HL-60 (cell line): ENCODE results near the gene SEPTIN2.

Experiments used
- DNase-seq, 2 experiments: peaks; one replicate each; pipeline ENCODE4 v3.0.0-alpha.2; 2010 to 2020; ENCODE audit warnings: low read depth in 1 of 2, low spot score in 1 of 2
- H3K27ac ChIP-seq: fragments of 250-450 bp; sonication (Bioruptor Pico); replicated peaks from 2 replicates; pipeline ENCODE4 v1.5.1; 2020; ENCODE audit warnings: mild to moderate bottlenecking, moderate library complexity
- H3K27me3 ChIP-seq: fragments of 250-450 bp; sonication (Bioruptor Pico); 2 replicates; pipeline ENCODE4 v1.5.1; 2021; ENCODE audit warnings: mild to moderate bottlenecking, moderate library complexity; ENCODE audit not compliant: insufficient read depth, poor library complexity, severe bottlenecking
- H3K4me3 ChIP-seq: replicated peaks from 2 replicates; pipeline ENCODE4 v1.5.1; 2011; ENCODE audit warnings: mild to moderate bottlenecking, control low read depth, low read length; ENCODE audit not compliant: insufficient read depth
- GABPA ChIP-seq: IDR thresholded peaks from 2 replicates; pipeline ENCODE4 v1.6.1; 2012; ENCODE audit warnings: low read depth
- POLR2AphosphoS5 ChIP-seq: IDR thresholded peaks from 2 replicates; pipeline ENCODE4 v1.6.1; 2012; ENCODE audit warnings: low read depth
- SPI1 ChIP-seq: IDR thresholded peaks from 2 replicates; pipeline ENCODE4 v1.6.1; 2012; ENCODE audit warnings: low read depth, mild to moderate bottlenecking, borderline replicate concordance
- TF ChIP-seq, protein P1 (sequence below): IDR thresholded peaks from one replicate; pipeline ENCODE4 v1.5.1; 2011; ENCODE audit warnings: low read length, control low read depth, inconsistent platforms; ENCODE audit not compliant: insufficient read depth
- TF ChIP-seq, protein P2 (sequence below): IDR thresholded peaks from 2 replicates; pipeline ENCODE4 v1.6.1; 2012; ENCODE audit warnings: low read depth; ENCODE audit not compliant: insufficient replicate concordance

The SEPTIN2 gene

DNA sequence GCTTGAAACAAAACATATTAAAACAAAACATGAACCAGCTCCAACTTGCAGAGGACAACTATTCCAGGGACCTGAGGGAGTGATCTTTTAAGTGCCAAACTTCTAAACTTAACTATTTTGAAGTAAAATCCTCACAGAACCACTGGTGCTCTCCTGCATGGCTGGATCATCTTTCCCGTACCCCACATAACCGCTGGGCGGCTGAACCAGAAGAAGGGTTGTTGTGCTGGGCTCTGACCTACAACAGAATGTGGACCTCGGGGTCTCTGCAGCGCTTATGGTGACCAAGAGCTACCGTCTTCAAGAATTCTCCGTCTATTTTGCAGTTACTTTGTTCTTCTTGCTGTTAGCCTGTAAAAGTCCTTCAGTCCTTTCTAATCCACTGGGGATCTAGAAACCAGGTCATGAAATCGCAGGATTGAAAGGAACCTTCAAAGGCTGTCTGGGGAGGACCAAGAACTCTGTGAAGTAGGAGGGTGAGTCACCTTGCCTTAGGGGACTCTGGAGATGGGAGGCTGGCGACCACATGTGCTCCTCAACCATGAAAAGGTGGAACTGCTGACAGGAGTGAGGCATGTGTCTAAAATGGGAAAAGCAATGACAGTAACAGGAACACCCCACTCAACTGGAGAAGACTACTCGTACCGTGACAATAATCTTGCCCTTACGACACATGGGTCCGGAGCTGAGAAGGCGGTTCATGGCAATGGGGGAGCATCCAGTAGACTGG is 46.8 kb upstream of the SEPTIN2 start:
- Histone ChIP-seq H3K27me3 (no peaks in the 10 kb centered on the region), H3K27ac (no peak overlapping the region), H3K4me3 (no peak overlapping the region)
- TF ChIP-seq POLR2AphosphoS5 (no peak), SPI1 (no peak), GABPA (no peak)
- TF ChIP-seq, protein P1, sequence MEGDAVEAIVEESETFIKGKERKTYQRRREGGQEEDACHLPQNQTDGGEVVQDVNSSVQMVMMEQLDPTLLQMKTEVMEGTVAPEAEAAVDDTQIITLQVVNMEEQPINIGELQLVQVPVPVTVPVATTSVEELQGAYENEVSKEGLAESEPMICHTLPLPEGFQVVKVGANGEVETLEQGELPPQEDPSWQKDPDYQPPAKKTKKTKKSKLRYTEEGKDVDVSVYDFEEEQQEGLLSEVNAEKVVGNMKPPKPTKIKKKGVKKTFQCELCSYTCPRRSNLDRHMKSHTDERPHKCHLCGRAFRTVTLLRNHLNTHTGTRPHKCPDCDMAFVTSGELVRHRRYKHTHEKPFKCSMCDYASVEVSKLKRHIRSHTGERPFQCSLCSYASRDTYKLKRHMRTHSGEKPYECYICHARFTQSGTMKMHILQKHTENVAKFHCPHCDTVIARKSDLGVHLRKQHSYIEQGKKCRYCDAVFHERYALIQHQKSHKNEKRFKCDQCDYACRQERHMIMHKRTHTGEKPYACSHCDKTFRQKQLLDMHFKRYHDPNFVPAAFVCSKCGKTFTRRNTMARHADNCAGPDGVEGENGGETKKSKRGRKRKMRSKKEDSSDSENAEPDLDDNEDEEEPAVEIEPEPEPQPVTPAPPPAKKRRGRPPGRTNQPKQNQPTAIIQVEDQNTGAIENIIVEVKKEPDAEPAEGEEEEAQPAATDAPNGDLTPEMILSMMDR = no peak
- TF ChIP-seq, protein P2, sequence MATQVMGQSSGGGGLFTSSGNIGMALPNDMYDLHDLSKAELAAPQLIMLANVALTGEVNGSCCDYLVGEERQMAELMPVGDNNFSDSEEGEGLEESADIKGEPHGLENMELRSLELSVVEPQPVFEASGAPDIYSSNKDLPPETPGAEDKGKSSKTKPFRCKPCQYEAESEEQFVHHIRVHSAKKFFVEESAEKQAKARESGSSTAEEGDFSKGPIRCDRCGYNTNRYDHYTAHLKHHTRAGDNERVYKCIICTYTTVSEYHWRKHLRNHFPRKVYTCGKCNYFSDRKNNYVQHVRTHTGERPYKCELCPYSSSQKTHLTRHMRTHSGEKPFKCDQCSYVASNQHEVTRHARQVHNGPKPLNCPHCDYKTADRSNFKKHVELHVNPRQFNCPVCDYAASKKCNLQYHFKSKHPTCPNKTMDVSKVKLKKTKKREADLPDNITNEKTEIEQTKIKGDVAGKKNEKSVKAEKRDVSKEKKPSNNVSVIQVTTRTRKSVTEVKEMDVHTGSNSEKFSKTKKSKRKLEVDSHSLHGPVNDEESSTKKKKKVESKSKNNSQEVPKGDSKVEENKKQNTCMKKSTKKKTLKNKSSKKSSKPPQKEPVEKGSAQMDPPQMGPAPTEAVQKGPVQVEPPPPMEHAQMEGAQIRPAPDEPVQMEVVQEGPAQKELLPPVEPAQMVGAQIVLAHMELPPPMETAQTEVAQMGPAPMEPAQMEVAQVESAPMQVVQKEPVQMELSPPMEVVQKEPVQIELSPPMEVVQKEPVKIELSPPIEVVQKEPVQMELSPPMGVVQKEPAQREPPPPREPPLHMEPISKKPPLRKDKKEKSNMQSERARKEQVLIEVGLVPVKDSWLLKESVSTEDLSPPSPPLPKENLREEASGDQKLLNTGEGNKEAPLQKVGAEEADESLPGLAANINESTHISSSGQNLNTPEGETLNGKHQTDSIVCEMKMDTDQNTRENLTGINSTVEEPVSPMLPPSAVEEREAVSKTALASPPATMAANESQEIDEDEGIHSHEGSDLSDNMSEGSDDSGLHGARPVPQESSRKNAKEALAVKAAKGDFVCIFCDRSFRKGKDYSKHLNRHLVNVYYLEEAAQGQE = no peak
- DNase-seq = no peak

GRCh38 chr2:241269707-241270520 is 45.8 kb upstream of the SEPTIN2 start:
- Histone ChIP-seq H3K27me3 (no peaks in the 10 kb centered on the region), H3K27ac (no peak overlapping the region), H3K4me3 (no peak overlapping the region)
- TF ChIP-seq, protein P1 = no peak
- TF ChIP-seq POLR2AphosphoS5 = no peak
- no peak for TF ChIP-seq SPI1
- TF ChIP-seq, protein P2 = no peak
- TF ChIP-seq GABPA = no peak
- no peak for DNase-seq

GRCh38 chr2:241270531-241270930 is 45.2 kb upstream of the SEPTIN2 start:
- TF ChIP-seq, protein P1 = no peak
- no peak for TF ChIP-seq GABPA
- no peak for TF ChIP-seq SPI1
- TF ChIP-seq, protein P2 = no peak
- no peak for TF ChIP-seq POLR2AphosphoS5
- Histone ChIP-seq H3K27ac (no peak overlapping the region), H3K4me3 (no peak overlapping the region), H3K27me3 (no peaks in the 10 kb centered on the region)
- no peak for DNase-seq
